CD4-positive, CD25-positive, alpha-beta regulatory T cell (primary cell): Measurements from ENCODE around the gene ZNF487. TPM values are rescaled to one million over a fixed set of nuclear protein-coding genes. Genes with fewer than 3 reads are reported as not detected.
"Not testable (repeated sequence)": the region's sequence is repeated elsewhere in the genome, so short reads cannot be mapped to it uniquely, and the experiment has no call there.

Experiments
- ATAC-seq, 2 donors: fragments of 150-1000 bp; cut with Tn5 transposase; one replicate each; pipeline ENCODE4 v1.10.0; 2021; ENCODE audit warnings: low read depth in 2 of 2, moderate number of reproducible peaks in 2 of 2, moderate library complexity in 1 of 2
- DNase-seq, 3 donors: peaks; one replicate each; pipeline versions ENCODE4 v3.0.0 to v3.0.0-alpha.2; 2012 to 2022; ENCODE audit warnings: mixed read lengths in 1 of 3
- H3K27ac ChIP-seq: one replicate; pipeline ENCODE4 v1.7.0; 2013; ENCODE audit warnings: mild to moderate bottlenecking, low read length; ENCODE audit not compliant: insufficient read depth, poor library complexity, severe bottlenecking
- H3K27me3 ChIP-seq: one replicate; pipeline ENCODE4 v1.7.0; 2013; ENCODE audit warnings: low read length; ENCODE audit not compliant: control insufficient read depth, insufficient read depth
- H3K36me3 ChIP-seq: one replicate; pipeline ENCODE4 v1.7.0; 2013; ENCODE audit warnings: mild to moderate bottlenecking, low read length, moderate library complexity; ENCODE audit not compliant: control insufficient read depth, insufficient read depth
- H3K4me1 ChIP-seq: 2 replicates; pipeline ENCODE4 v1.7.0; 2013; ENCODE audit warnings: mild to moderate bottlenecking, low read length; ENCODE audit not compliant: insufficient read depth, control insufficient read depth, poor library complexity, severe bottlenecking
- H3K4me3 ChIP-seq: one replicate; pipeline ENCODE4 v1.7.0; 2013; ENCODE audit warnings: low read depth, mild to moderate bottlenecking, low read length, moderate library complexity
- H3K9me3 ChIP-seq, 2 experiments: 1 replicate in 1 of 2; 2 replicates in 1 of 2; pipeline ENCODE4 v1.7.0; 2013; ENCODE audit warnings: low read length in 2 of 2, mild to moderate bottlenecking in 1 of 2, moderate library complexity in 1 of 2; ENCODE audit not compliant: control insufficient read depth in 2 of 2
- H3K27ac Mint-ChIP-seq, 3 donors: one replicate each; pipeline ENCODE4 v1.8.0; 2020 to 2022; ENCODE audit warnings: mild to moderate bottlenecking in 3 of 3, mixed read lengths in 3 of 3, moderate library complexity in 2 of 3
- H3K27me3 Mint-ChIP-seq: one replicate; pipeline ENCODE4 v1.8.0; 2022; ENCODE audit warnings: mild to moderate bottlenecking, mixed read lengths
- H3K36me3 Mint-ChIP-seq: one replicate; pipeline ENCODE4 v1.8.0; 2020; ENCODE audit warnings: mixed read lengths
- H3K4me1 Mint-ChIP-seq, 4 donors: one replicate each; pipeline ENCODE4 v1.8.0; 2020 to 2022; ENCODE audit warnings: mixed read lengths in 4 of 4, mild to moderate bottlenecking in 1 of 4
- H3K4me3 Mint-ChIP-seq, 4 donors: one replicate each; pipeline ENCODE4 v1.8.0; 2020 to 2022; ENCODE audit warnings: mild to moderate bottlenecking in 4 of 4, mixed read lengths in 4 of 4, moderate library complexity in 3 of 4
- H3K9me3 Mint-ChIP-seq, 7 donors: one replicate each; pipeline ENCODE4 v1.8.0; 2020 to 2022; ENCODE audit warnings: mixed read lengths in 7 of 7, mild to moderate bottlenecking in 3 of 7, moderate library complexity in 2 of 7
- polyA plus RNA-seq, 4 donors: library from polyadenylated mRNA; unstranded; fragments of 300-500 nt; fragmentation: Illumina TruSeq; gene quantifications; one replicate each; pipeline ENCODE4 v1.2.3, GENCODE V29; 2021
- total RNA-seq: library from RNA; stranded (reverse); gene quantifications from one replicate; pipeline ENCODE4 v1.2.3, GENCODE V29; 2022

The ZNF487 gene
- total and polyA plus RNA-seq, 5 donors from 2014 or later: 2.5 to 6.5 (median 4.9) TPM

DNA sequence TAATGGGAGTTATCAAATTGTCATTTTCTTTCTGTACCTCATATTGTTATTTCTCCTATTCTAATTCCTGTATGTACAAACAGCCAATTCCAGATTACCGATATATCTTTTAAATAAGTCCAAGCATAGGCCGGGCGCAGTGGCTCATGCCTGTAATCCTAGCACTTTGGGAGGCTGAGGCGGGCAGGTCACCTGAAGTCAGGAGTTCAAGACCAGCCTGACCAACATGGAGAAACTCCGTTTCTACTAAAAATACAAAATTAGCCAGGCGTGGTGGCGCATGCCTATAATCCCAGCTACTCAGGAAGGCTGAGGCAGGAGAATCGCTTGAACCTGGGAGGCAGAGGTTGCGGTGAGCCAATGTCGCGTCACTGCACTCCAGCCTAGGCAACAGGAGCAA lies 43.7 kb upstream of the ZNF487 start:
- not testable (repeated sequence) for H3K27me3 ChIP-seq, H3K9me3 Mint-ChIP-seq, H3K27me3 Mint-ChIP-seq, ATAC-seq, H3K9me3 ChIP-seq, H3K4me3 ChIP-seq, DNase-seq
- Histone ChIP-seq H3K36me3 (peaks cover 66% of the 10 kb centered on the region), H3K4me1 (peaks cover 71% of the 10 kb centered on the region), H3K27ac (peak overlapping the region; percentile 97)
- peak overlapping the region; percentile 16 to 55 (median 48) for H3K27ac Mint-ChIP-seq
- peaks cover 27 to 86% (median 65%) of the 10 kb centered on the region in 4 donors for H3K4me1 Mint-ChIP-seq
- peaks cover 42% of the 10 kb centered on the region for H3K36me3 Mint-ChIP-seq
- H3K4me3 Mint-ChIP-seq: peak overlapping the region in 3 of 4 donors; percentile 0 to 61 (median 8)

DNA sequence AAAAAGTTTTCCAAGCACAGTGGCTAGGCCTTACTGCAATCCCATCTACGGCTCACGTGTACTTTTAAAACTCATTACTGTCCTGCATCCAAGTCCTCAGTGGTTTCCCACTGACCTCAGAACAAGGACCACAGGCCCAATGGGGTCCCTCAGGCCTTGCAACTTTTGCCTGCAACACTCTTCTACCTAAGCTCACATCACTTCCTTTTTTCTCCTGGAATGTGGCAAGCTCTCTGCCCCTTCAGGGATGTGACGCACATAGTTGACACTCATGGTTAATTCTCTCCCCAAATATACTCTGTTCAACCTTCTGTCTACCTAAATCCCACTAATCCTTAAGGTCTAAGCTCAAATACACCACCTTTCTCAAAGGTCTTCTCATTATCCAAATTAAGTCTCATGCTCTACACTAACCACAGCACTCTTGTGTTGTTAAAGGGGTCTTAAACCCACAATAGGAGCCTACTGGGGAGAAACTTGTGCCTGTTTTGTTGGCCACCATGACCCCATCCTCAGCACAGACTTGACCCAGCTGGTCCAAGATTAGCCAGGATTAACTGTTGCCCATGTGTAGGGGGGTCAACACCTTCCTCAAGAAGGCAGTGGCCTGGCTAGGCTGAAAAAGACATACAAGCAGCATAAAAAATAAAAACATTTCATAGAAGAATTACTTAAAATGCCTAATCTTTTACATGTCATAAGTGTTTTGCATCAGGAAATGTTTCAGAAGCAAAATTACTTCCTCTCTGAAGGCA lies 43.1 kb upstream of the ZNF487 start:
- no peaks in the 10 kb centered on the region for H3K9me3 Mint-ChIP-seq
- peak overlapping the region; percentile 22 to 97 (median 77) for H3K27ac Mint-ChIP-seq
- H3K4me3 Mint-ChIP-seq: peak overlapping the region in 1 of 4 donors; percentile 97
- H3K36me3 Mint-ChIP-seq: peaks cover 36% of the 10 kb centered on the region
- Histone ChIP-seq H3K36me3 (peaks cover 60% of the 10 kb centered on the region), H3K27ac (peak overlapping the region; percentile 97), H3K9me3 (no peaks in the 10 kb centered on the region), H3K4me3 (peak overlapping the region; percentile 53), H3K27me3 (no peaks in the 10 kb centered on the region), H3K4me1 (peaks cover 73% of the 10 kb centered on the region)
- H3K4me1 Mint-ChIP-seq: peaks cover 21 to 86% (median 63%) of the 10 kb centered on the region in 4 donors
- ATAC-seq: no peak
- no peaks in the 10 kb centered on the region for H3K27me3 Mint-ChIP-seq
- DNase-seq: no peak

DNA sequence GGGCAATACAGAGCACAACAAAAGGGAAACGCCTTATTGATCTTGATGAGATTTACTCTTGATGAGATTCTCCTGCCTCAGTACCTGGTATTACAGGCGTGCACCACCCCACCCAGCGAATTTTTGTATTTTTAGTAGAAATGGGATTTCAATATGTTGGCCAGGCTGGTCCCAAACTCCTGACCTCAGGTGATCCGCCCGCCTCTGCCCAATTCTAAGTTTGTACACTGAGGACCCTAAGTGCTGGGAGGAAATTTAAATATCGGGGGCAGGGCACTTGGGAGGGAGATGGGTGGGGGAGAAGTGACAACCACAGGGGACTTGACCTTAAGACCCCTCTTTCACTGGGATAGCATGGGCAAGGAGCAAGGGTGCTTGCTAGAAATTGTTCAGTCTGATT lies 42.0 kb upstream of the ZNF487 start:
- Histone ChIP-seq H3K4me3 (peak overlapping the region; percentile 80), H3K36me3 (peaks cover 49% of the 10 kb centered on the region), H3K27ac (peak overlapping the region; percentile 97), H3K9me3 (no peaks in the 10 kb centered on the region), H3K27me3 (no peaks in the 10 kb centered on the region), H3K4me1 (peaks cover 78% of the 10 kb centered on the region)
- ATAC-seq: no peak
- Mint-ChIP-seq H3K36me3 (peaks cover 32% of the 10 kb centered on the region), H3K4me3 (peak overlapping the region; percentile 90 to 97 (median 94)), H3K27ac (peak overlapping the region; percentile 91 to 99 (median 97)), H3K27me3 (no peaks in the 10 kb centered on the region), H3K4me1 (peaks cover 23 to 86% (median 65%) of the 10 kb centered on the region in 4 donors), H3K9me3 (no peaks in the 10 kb centered on the region)
- DNase-seq: no peak

DNA sequence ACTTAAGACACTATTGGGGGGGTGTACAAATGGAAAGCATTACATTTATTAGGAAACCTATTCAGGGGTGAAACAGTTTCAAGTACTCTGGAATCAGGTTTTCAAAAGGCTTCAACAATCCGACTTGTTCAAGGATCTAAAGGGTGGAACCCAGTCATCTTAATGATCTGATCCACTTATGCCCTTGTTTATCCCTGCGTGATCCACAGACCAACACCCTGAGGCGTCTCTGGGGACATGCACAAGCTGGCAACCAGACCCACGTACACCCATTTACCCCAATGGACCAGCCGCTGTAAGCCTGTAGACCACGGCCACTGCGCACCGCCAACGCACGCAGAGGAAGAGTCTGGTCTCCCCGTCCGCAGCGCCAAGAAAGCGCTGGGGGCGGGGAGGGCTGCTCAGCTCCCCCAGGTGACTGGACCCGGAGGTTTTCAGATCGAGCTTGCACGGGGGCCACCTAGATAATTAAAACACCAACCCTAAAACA lies 41.3 kb upstream of the ZNF487 start:
- H3K36me3 Mint-ChIP-seq: peaks cover 24% of the 10 kb centered on the region
- ATAC-seq (no peak), DNase-seq (peak; percentile 13 to 44 (median 23))
- Histone ChIP-seq H3K27ac (peak overlapping the region; percentile 97), H3K4me3 (peak overlapping the region; percentile 80), H3K36me3 (peaks cover 42% of the 10 kb centered on the region), H3K27me3 (no peaks in the 10 kb centered on the region), H3K9me3 (no peaks in the 10 kb centered on the region), H3K4me1 (peaks cover 78% of the 10 kb centered on the region)
- no peaks in the 10 kb centered on the region for H3K27me3 Mint-ChIP-seq
- no peaks in the 10 kb centered on the region for H3K9me3 Mint-ChIP-seq
- peaks cover 29 to 86% (median 64%) of the 10 kb centered on the region in 4 donors for H3K4me1 Mint-ChIP-seq
- H3K27ac Mint-ChIP-seq: peak overlapping the region; percentile 91 to 99 (median 97)
- peak overlapping the region; percentile 90 to 97 (median 94) for H3K4me3 Mint-ChIP-seq

- no peaks in the 10 kb centered on the region for H3K27me3 Mint-ChIP-seq
- peaks cover 39% of the 10 kb centered on the region for H3K36me3 ChIP-seq
- H3K4me3 Mint-ChIP-seq: peak overlapping the region; percentile 90 to 97 (median 94)
Measured at GRCh38 chr10:43396061-43396927, 40.6 kb upstream of the ZNF487 start.

DNA sequence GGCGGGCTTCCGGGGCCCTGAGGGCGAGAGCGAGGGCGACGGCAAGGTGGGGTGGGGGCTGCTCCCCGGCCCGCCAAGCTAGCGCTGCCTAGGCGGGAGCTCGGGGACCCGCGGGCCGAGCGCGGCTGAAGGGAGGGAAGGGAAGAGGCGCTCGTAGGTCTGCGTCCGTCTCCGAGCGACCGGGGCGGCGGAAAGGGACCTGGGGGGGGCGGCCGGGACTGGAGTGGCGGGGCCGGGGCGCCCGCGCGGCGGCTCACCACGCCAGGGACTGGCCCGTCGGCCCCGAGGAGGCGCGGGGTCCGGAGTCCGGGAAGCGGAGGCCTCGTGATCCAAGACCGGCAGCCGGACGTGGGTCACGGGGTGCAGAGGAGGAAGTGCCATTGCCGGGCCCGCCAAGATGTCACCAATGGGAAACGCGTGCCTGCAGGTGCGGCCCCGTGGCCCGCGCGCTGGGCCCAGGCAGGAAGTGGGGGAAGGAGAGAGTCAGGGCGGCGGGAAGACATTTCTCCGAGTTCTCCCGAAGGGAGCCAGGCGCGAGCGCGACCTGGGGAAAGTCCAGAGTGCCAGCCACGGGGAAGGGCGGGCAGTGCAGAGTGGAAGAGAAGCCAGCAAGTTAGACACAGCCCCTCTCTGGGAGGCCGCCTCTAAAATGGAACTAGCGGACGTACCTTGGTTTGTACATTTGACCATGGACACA lies 39.8 kb upstream of the ZNF487 start:
- ATAC-seq: peak; percentile 73 to 75
- no peaks in the 10 kb centered on the region for H3K9me3 Mint-ChIP-seq
- H3K27me3 ChIP-seq: no peaks in the 10 kb centered on the region
- H3K27ac Mint-ChIP-seq: peak overlapping the region; percentile 91 to 100 (median 98)
- no peaks in the 10 kb centered on the region for H3K27me3 Mint-ChIP-seq
- peak overlapping the region; percentile 85 for H3K4me3 ChIP-seq
- H3K9me3 ChIP-seq: no peaks in the 10 kb centered on the region
- peak overlapping the region; percentile 97 for H3K27ac ChIP-seq
- DNase-seq: peak; percentile 71 to 92 (median 74)
- peak overlapping the region; percentile 93 to 97 (median 95) for H3K4me3 Mint-ChIP-seq
- H3K4me1 ChIP-seq: peaks cover 85% of the 10 kb centered on the region
- peaks cover 19% of the 10 kb centered on the region for H3K36me3 Mint-ChIP-seq
- peaks cover 36 to 89% (median 67%) of the 10 kb centered on the region in 4 donors for H3K4me1 Mint-ChIP-seq
- peaks cover 34% of the 10 kb centered on the region for H3K36me3 ChIP-seq

More at GRCh38 chr10:43396061-43396927, 40.6 kb upstream of the ZNF487 start:
- Histone ChIP-seq H3K27me3 (no peaks in the 10 kb centered on the region), H3K4me1 (peaks cover 81% of the 10 kb centered on the region), H3K4me3 (peak overlapping the region; percentile 80), H3K9me3 (no peaks in the 10 kb centered on the region), H3K27ac (peak overlapping the region; percentile 97)
- Mint-ChIP-seq H3K27ac (peak overlapping the region; percentile 91 to 99 (median 97)), H3K9me3 (no peaks in the 10 kb centered on the region), H3K36me3 (peaks cover 23% of the 10 kb centered on the region), H3K4me1 (peaks cover 33 to 87% (median 65%) of the 10 kb centered on the region in 4 donors)
- ATAC-seq: peak; percentile 55
- DNase-seq: peak; percentile 58 to 83 (median 61)

DNA sequence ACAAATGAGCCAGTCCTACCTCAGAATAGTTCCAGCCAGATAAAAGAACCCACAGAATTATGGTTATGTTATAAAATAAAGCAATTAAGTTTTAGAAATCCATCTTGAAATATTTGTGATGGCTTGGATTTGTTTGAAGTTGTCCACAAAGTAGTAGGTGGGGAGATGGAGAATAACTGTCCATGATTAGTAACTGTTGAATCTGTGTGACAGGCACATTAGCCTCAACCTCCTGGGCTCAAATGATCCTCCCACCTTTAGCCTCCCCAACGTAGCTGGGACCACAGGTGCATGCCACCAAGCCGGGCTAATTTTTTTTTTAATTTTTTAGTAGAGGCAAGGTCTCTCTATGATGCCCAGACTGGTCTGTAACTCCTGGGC lies 38.0 kb upstream of the ZNF487 start:
- Histone ChIP-seq H3K27me3 (no peaks in the 10 kb centered on the region), H3K27ac (peak overlapping the region; percentile 97), H3K9me3 (no peaks in the 10 kb centered on the region), H3K36me3 (peaks cover 27% of the 10 kb centered on the region), H3K4me3 (peak overlapping the region; percentile 66), H3K4me1 (peaks cover 92% of the 10 kb centered on the region)
- Mint-ChIP-seq H3K27ac (peak overlapping the region; percentile 90 to 92 (median 91)), H3K27me3 (no peaks in the 10 kb centered on the region), H3K9me3 (no peaks in the 10 kb centered on the region), H3K36me3 (peaks cover 16% of the 10 kb centered on the region), H3K4me1 (peaks cover 43 to 92% (median 69%) of the 10 kb centered on the region in 4 donors), H3K4me3 (peak overlapping the region; percentile 93 to 97 (median 95))
- ATAC-seq (no peak), DNase-seq (no peak)
